AG04450 (cell line): Measurements from ENCODE around the gene GTF2B. TPM values are rescaled to one million over a fixed set of nuclear protein-coding genes. Genes with fewer than 3 reads are reported as not detected.
"Not testable (repeated sequence)": the region's sequence is repeated elsewhere in the genome, so short reads cannot be mapped to it uniquely, and the experiment has no call there.

ENCODE experiments used
- CTCF ChIA-PET: fragments of 300-600, 350-600 bp; formaldehyde crosslinking; extraction: SDS; loops from one replicate; lab custom pipeline; 2022; ENCODE audit warnings: antibody characterized with exemption, inconsistent platforms; lab: Charles Lee
- POLR2A ChIA-PET: fragments of 350-600 bp; formaldehyde crosslinking; extraction: SDS; loops from one replicate; lab custom pipeline; 2021; ENCODE audit warnings: antibody characterized with exemption, inconsistent platforms; lab: Yijun Ruan, JAX
- DNase-seq: peaks from one replicate; pipeline ENCODE4 v3.0.0-alpha.2; 2011; ENCODE audit warnings: low read depth, low spot score
- H3K27ac ChIP-seq: one replicate; pipeline ENCODE4 v1.5.1; 2012; ENCODE audit warnings: low read depth, low read length, control low read depth
- H3K27me3 ChIP-seq: one replicate; pipeline ENCODE4 v1.6.0; 2012; ENCODE audit warnings: low read length; ENCODE audit not compliant: control insufficient read depth, insufficient read depth
- H3K4me3 ChIP-seq: 2 replicates; pipeline ENCODE4 v1.5.1; 2011; ENCODE audit warnings: mild to moderate bottlenecking, low read depth, low read length, control low read depth
- H3K9me3 ChIP-seq: 2 replicates; pipeline ENCODE4 v1.5.1; 2012; ENCODE audit warnings: low read length; ENCODE audit not compliant: control insufficient read depth, insufficient read depth
- CTCF ChIP-seq: IDR thresholded peaks from 2 replicates; pipeline ENCODE4 v1.5.1; 2011; ENCODE audit warnings: low read depth, low read length, control low read depth, inconsistent platforms
- polyA plus RNA-seq: library from polyadenylated mRNA; depleted of rRNA; stranded (reverse); fragments of >200 nt; gene quantifications from 2 replicates; pipeline ENCODE4 v1.2.3, GENCODE V29; 2011

GTF2B gene
- polyA plus RNA-seq, 1 experiment, result 51.7 TPM

DNA sequence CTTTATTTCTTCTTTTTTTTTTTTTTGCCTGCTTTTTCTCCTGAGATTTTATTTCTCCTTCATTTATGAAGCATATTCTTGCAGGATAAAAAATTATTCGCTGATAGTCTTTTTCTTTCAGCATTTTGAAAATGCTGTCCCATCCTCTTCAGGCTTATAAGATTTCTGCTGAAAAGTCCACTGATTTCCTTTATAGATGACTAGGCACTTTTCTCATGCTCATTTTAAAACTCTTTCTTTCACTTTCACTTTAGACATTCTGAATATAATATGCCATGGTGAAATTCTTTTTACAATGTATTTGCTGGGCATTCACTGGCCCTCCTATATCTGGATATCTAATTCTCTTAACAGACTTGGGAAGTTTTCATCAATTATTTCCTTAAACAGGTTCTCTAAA, 25.5 kb upstream of the GTF2B start:
- POLR2A ChIA-PET, result no interaction called here
- Histone ChIP-seq H3K27ac (no peak overlapping the region), H3K4me3 (no peak overlapping the region), H3K9me3 (peaks cover 7% of the 10 kb centered on the region; the same call in 1 of the 2 replicates), H3K27me3 (no peaks in the 10 kb centered on the region)
- TF ChIP-seq CTCF, result no peak
- CTCF ChIA-PET, result no interaction called here
- no peak for DNase-seq

DNA sequence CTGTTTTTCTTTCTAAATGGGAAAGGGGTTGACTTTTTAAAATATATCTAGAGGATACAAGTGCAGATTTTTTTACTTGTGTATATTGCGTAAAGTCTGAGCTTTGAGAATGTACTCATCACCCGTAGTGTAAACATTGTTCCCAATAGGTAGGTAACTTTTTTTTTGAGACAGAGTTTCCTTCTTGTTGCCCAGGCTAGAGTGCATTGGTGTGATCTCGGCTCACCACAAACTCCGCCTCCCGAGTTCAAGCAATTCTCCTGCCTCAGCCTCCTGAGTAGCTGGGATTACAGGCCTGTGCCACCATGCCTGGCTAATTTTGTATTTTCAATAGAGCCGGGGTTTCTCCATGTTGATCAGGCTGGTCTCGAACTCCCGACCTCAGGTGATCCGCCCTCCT, 20.4 kb upstream of the GTF2B start:
- CTCF ChIA-PET, POLR2A ChIA-PET, DNase-seq: not testable (repeated sequence)

DNA sequence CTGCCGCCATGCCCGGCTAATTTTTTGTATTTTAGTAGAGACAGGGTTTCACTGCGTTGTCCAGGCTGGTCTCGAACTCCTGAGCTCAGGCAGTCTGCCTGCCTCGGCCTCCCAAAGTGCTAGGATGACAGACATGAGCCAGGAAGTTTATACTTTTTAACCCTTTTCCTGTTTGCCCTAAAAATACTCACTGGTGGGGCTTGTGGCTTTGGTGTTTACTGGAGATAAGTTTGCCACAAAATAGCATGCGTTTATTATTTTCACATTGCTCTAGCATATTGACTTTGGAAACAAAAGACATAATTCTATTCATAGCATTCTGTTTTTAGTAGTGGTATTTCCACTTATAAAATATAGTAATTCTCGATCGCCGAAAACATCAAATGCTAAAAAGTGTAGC, 19.8 kb upstream of the GTF2B start:
- H3K9me3 ChIP-seq, result no peaks in the 10 kb centered on the region
- no peak for DNase-seq

More for the DNA sequence above, 20.4 kb upstream of the GTF2B start:
- H3K9me3 ChIP-seq, H3K27me3 ChIP-seq, H3K27ac ChIP-seq, H3K4me3 ChIP-seq: not testable (repeated sequence)

GRCh38 chr1:88910401-88910800, 19.0 kb upstream of the GTF2B start:
- no peak overlapping the region for H3K4me3 ChIP-seq
- POLR2A ChIA-PET, result no interaction called here
- CTCF ChIA-PET, result no interaction called here
- no peak overlapping the region for H3K27ac ChIP-seq
- H3K27me3 ChIP-seq, result no peaks in the 10 kb centered on the region
- no peak for DNase-seq
- H3K9me3 ChIP-seq, result no peaks in the 10 kb centered on the region
- TF ChIP-seq CTCF, result no peak

More for the DNA sequence above, 19.8 kb upstream of the GTF2B start:
- ChIA-PET POLR2A (no interaction called here), CTCF (no interaction called here)
- Histone ChIP-seq H3K27ac (no peak overlapping the region), H3K4me3 (no peak overlapping the region), H3K27me3 (no peaks in the 10 kb centered on the region)
- no peak for TF ChIP-seq CTCF

GRCh38 chr1:88900883-88901282, 9.5 kb upstream of the GTF2B start:
- CTCF ChIA-PET, result no interaction called here
- POLR2A ChIA-PET, result interaction anchor here (0.5 kb wide), 1 partner anchor 9 kb away, joined by 3 read pairs; no protein-coding TSS in a partner anchor

More at GRCh38 chr1:88900883-88901282, 9.5 kb upstream of the GTF2B start:
- Histone ChIP-seq H3K9me3 (no peaks in the 10 kb centered on the region), H3K27me3 (no peaks in the 10 kb centered on the region), H3K27ac (no peak overlapping the region), H3K4me3 (no peak overlapping the region)
- no peak for TF ChIP-seq CTCF
- DNase-seq, result no peak
